Renal cortical epithelial cell (primary cell): ENCODE data around the gene SIRT3. TPM values are rescaled to one million over a fixed set of nuclear protein-coding genes. Genes with fewer than 3 reads are reported as not detected.
"Not testable (repeated sequence)": the region's sequence is repeated elsewhere in the genome, so short reads cannot be mapped to it uniquely, and the experiment has no call there.

Source experiments
- DNase-seq: peaks from one replicate; pipeline ENCODE4 v3.0.0-alpha.2; 2011; ENCODE audit warnings: low read depth
- total RNA-seq: library from RNA; depleted of rRNA; stranded (reverse); fragments of >200 nt; gene quantifications from 2 replicates; pipeline ENCODE4 v1.2.3, GENCODE V29; 2014

The SIRT3 gene
- total RNA-seq, 1 donor from 2014 or later = 10.0 TPM

GRCh38 chr11:203056-203944, 32.8 kb downstream of the SIRT3 start:
- no peak for DNase-seq

GRCh38 chr11:202490-202889, 33.7 kb downstream of the SIRT3 start:
- DNase-seq = no peak

- no peak for DNase-seq
Measured at GRCh38 chr11:201966-202365, 34.2 kb downstream of the SIRT3 start.

GRCh38 chr11:200224-201003, 35.7 kb downstream of the SIRT3 start:
- no peak for DNase-seq

GRCh38 chr11:199782-200181, 36.4 kb downstream of the SIRT3 start:
- DNase-seq = no peak

- DNase-seq = no peak
Measured at GRCh38 chr11:199004-199581, 37.0 kb downstream of the SIRT3 start.

GRCh38 chr11:198236-198806, 37.8 kb downstream of the SIRT3 start:
- no peak for DNase-seq

- no peak for DNase-seq
Measured at GRCh38 chr11:197741-198235, 38.4 kb downstream of the SIRT3 start.

GRCh38 chr11:196786-197731, 39.1 kb downstream of the SIRT3 start:
- no peak for DNase-seq

- DNase-seq = not testable (repeated sequence)
Measured at GRCh38 chr11:193481-193880, 42.7 kb downstream of the SIRT3 start.

GRCh38 chr11:192674-193128, 43.4 kb downstream of the SIRT3 start, which contains the start of gene SCGB1C1:
TSS of gene SCGB1C1 (plus strand) at chr11:193078. CDS start at chr11:193100, 22 bp downstream.
- DNase-seq = not testable (repeated sequence)

GRCh38 chr11:191490-192478, 44.4 kb downstream of the SIRT3 start:
- DNase-seq = not testable (repeated sequence)

GRCh38 chr11:190546-190945, 45.6 kb downstream of the SIRT3 start:
- not testable (repeated sequence) for DNase-seq

- DNase-seq = not testable (repeated sequence)
Measured at GRCh38 chr11:189843-190311, 46.3 kb downstream of the SIRT3 start.

GRCh38 chr11:189200-189783, 46.9 kb downstream of the SIRT3 start:
- DNase-seq = not testable (repeated sequence)

- DNase-seq = not testable (repeated sequence)
Measured at GRCh38 chr11:180242-180641, 55.9 kb downstream of the SIRT3 start.
